HG03025 (cell line): Measurements from ENCODE around the gene PACSIN1.
"Not testable (repeated sequence)": the region's sequence is repeated elsewhere in the genome, so short reads cannot be mapped to it uniquely, and the experiment has no call there.

Source experiments
- ATAC-seq: cut with Tn5 transposase; IDR thresholded peaks from one replicate; pipeline ENCODE4 v1.9.1; 2021; ENCODE audit warnings: mild to moderate bottlenecking, moderate library complexity; ENCODE audit not compliant: unreplicated experiment, low FRiP score

Gene PACSIN1

GRCh38 chr6:34457742-34458735 lies 7.8 kb upstream of the PACSIN1 start:
- ATAC-seq, result no peak

- no peak for ATAC-seq
Observed at GRCh38 chr6:34459899-34460593, 5.8 kb upstream of the PACSIN1 start.

- no peak for ATAC-seq
Observed at GRCh38 chr6:34460796-34461507, 4.9 kb upstream of the PACSIN1 start.

GRCh38 chr6:34462010-34462409 lies 3.9 kb upstream of the PACSIN1 start:
- ATAC-seq, result no peak

GRCh38 chr6:34462551-34462971 lies 3.3 kb upstream of the PACSIN1 start:
- no peak for ATAC-seq

- ATAC-seq, result no peak
Observed at GRCh38 chr6:34463299-34463698, 2.6 kb upstream of the PACSIN1 start.

- ATAC-seq, result no peak
Observed at GRCh38 chr6:34463849-34464248, 2.0 kb upstream of the PACSIN1 start.

- no peak for ATAC-seq
Observed at GRCh38 chr6:34466242-34467185, 638 bp downstream of the PACSIN1 start.

- ATAC-seq, result no peak
Observed at GRCh38 chr6:34468378-34468892, 2.6 kb downstream of the PACSIN1 start.

- ATAC-seq, result no peak
Observed at GRCh38 chr6:34469499-34469898, 3.6 kb downstream of the PACSIN1 start.

GRCh38 chr6:34472425-34472824 lies 6.5 kb downstream of the PACSIN1 start:
- ATAC-seq, result no peak

- ATAC-seq, result no peak
Observed at GRCh38 chr6:34473967-34474366, 8.1 kb downstream of the PACSIN1 start.

GRCh38 chr6:34474754-34475153 lies 8.9 kb downstream of the PACSIN1 start:
- no peak for ATAC-seq

- no peak for ATAC-seq
Observed at GRCh38 chr6:34475238-34475682, 9.4 kb downstream of the PACSIN1 start.

- ATAC-seq, result no peak
Observed at GRCh38 chr6:34475767-34476328, 10.0 kb downstream of the PACSIN1 start.

GRCh38 chr6:34476447-34476846 lies 10.6 kb downstream of the PACSIN1 start:
- no peak for ATAC-seq

GRCh38 chr6:34476921-34477320 lies 11.0 kb downstream of the PACSIN1 start:
- ATAC-seq, result no peak

GRCh38 chr6:34478796-34479195 lies 12.9 kb downstream of the PACSIN1 start:
- ATAC-seq, result no peak

GRCh38 chr6:34483781-34484180 lies 17.9 kb downstream of the PACSIN1 start:
- ATAC-seq, result not testable (repeated sequence)
